GM23248 (cell line): ENCODE measurements around the gene C11orf54.

Source experiments
- EZH2 ChIP-seq: fragments of 200-600 bp; sonication (generic); IDR thresholded peaks from 2 replicates; pipeline ENCODE4 v1.6.1; 2018; ENCODE audit warnings: antibody characterized with exemption, mild to moderate bottlenecking; ENCODE audit not compliant: insufficient read depth, poor library complexity, severe bottlenecking
- EZH2phosphoT487 ChIP-seq: fragments of 200-600 bp; sonication (generic); IDR thresholded peaks from 2 replicates; pipeline ENCODE4 v1.6.1; 2018; ENCODE audit warnings: antibody characterized with exemption, moderate library complexity, mild to moderate bottlenecking, low read depth; ENCODE audit not compliant: insufficient read depth

- TF ChIP-seq EZH2phosphoT487 (no peak), EZH2 (no peak)
Observed at GRCh38 chr11:93767018-93767417, 25.5 kb downstream of the C11orf54 start.
